Subcutaneous abdominal adipose tissue (tissue), 5 donors: ENCODE data around the gene MEFV.

ENCODE experiments used
- H3K27ac ChIP-seq: one replicate; pipeline ENCODE4 v1.7.0; 2013; ENCODE audit warnings: low read depth, mild to moderate bottlenecking, inconsistent platforms, low read length, moderate library complexity
- H3K27me3 ChIP-seq, 5 donors: one replicate each; pipeline ENCODE4 v1.7.0; 2013; ENCODE audit warnings: low read length in 5 of 5, inconsistent platforms in 1 of 5; ENCODE audit not compliant: control insufficient read depth in 5 of 5, insufficient read depth in 4 of 5
- H3K36me3 ChIP-seq, 5 donors: one replicate each; pipeline ENCODE4 v1.7.0; 2013; ENCODE audit warnings: low read length in 5 of 5; ENCODE audit not compliant: control insufficient read depth in 5 of 5, insufficient read depth in 5 of 5
- H3K4me1 ChIP-seq, 5 donors: one replicate each; pipeline ENCODE4 v1.7.0; 2013; ENCODE audit warnings: low read length in 5 of 5, mild to moderate bottlenecking in 3 of 5, moderate library complexity in 1 of 5; ENCODE audit not compliant: control insufficient read depth in 5 of 5, insufficient read depth in 5 of 5
- H3K4me3 ChIP-seq, 5 donors: one replicate each; pipeline ENCODE4 v1.7.0; 2013; ENCODE audit warnings: low read length in 5 of 5, low read depth in 1 of 5
- H3K9ac ChIP-seq, 5 donors: one replicate each; pipeline ENCODE4 v1.7.0; 2013; ENCODE audit warnings: low read length in 5 of 5, mild to moderate bottlenecking in 4 of 5, moderate library complexity in 3 of 5
- H3K9me3 ChIP-seq, 5 donors: one replicate each; pipeline ENCODE4 v1.7.0; 2013; ENCODE audit warnings: low read length in 5 of 5; ENCODE audit not compliant: control insufficient read depth in 5 of 5
- donor health status: healthy.
- donor health status: healthy.
- donor health status: healthy.
- donor health status: healthy.
- donor health status: healthy.

Gene MEFV

GRCh38 chr16:3249451-3249850, 7.0 kb downstream of the MEFV start:
- Histone ChIP-seq H3K9me3 (no peaks in the 10 kb centered on the region), H3K27me3 (peaks cover 0 to 5% (median 3%) of the 10 kb centered on the region in 5 donors), H3K9ac (no peak overlapping the region), H3K36me3 (no peaks in the 10 kb centered on the region), H3K4me3 (no peak overlapping the region), H3K4me1 (peaks cover 0 to 2% (median 0%) of the 10 kb centered on the region in 5 donors), H3K27ac (no peak overlapping the region)

- no peaks in the 10 kb centered on the region for H3K36me3 ChIP-seq
- H3K4me1 ChIP-seq, result peaks cover 0 to 2% (median 0%) of the 10 kb centered on the region in 5 donors
- H3K9ac ChIP-seq, result no peak overlapping the region
- no peak overlapping the region for H3K27ac ChIP-seq
- no peak overlapping the region for H3K4me3 ChIP-seq
- no peaks in the 10 kb centered on the region for H3K9me3 ChIP-seq
- H3K27me3 ChIP-seq, result peaks cover 0 to 8% (median 3%) of the 10 kb centered on the region in 5 donors
Observed at GRCh38 chr16:3249020-3249419, 7.4 kb downstream of the MEFV start.

GRCh38 chr16:3248596-3248995, 7.8 kb downstream of the MEFV start:
- Histone ChIP-seq H3K27me3 (peaks cover 0 to 8% (median 3%) of the 10 kb centered on the region in 5 donors), H3K9me3 (no peaks in the 10 kb centered on the region), H3K9ac (no peak overlapping the region), H3K4me3 (no peak overlapping the region), H3K27ac (no peak overlapping the region), H3K36me3 (no peaks in the 10 kb centered on the region), H3K4me1 (peaks cover 0 to 2% (median 0%) of the 10 kb centered on the region in 5 donors)

- no peaks in the 10 kb centered on the region for H3K4me1 ChIP-seq
- H3K4me3 ChIP-seq, result no peak overlapping the region
- H3K27me3 ChIP-seq, result peaks cover 2 to 6% (median 3%) of the 10 kb centered on the region in 5 donors
- no peaks in the 10 kb centered on the region for H3K36me3 ChIP-seq
- H3K9me3 ChIP-seq, result no peaks in the 10 kb centered on the region
- no peak overlapping the region for H3K27ac ChIP-seq
- H3K9ac ChIP-seq, result no peak overlapping the region
Observed at GRCh38 chr16:3246876-3247275, 9.6 kb downstream of the MEFV start.

- H3K4me3 ChIP-seq, result no peak overlapping the region
- H3K27ac ChIP-seq, result no peak overlapping the region
- H3K9ac ChIP-seq, result no peak overlapping the region
- no peaks in the 10 kb centered on the region for H3K9me3 ChIP-seq
- no peaks in the 10 kb centered on the region for H3K36me3 ChIP-seq
- H3K4me1 ChIP-seq, result no peaks in the 10 kb centered on the region
- H3K27me3 ChIP-seq, result peaks cover 2 to 6% (median 3%) of the 10 kb centered on the region in 5 donors
Observed at GRCh38 chr16:3246002-3246401, 10.4 kb downstream of the MEFV start.

- no peak overlapping the region for H3K9ac ChIP-seq
- no peaks in the 10 kb centered on the region for H3K4me1 ChIP-seq
- H3K4me3 ChIP-seq, result no peak overlapping the region
- H3K9me3 ChIP-seq, result no peaks in the 10 kb centered on the region
- peaks cover 0 to 6% (median 3%) of the 10 kb centered on the region in 5 donors for H3K27me3 ChIP-seq
- no peaks in the 10 kb centered on the region for H3K36me3 ChIP-seq
- no peak overlapping the region for H3K27ac ChIP-seq
Observed at GRCh38 chr16:3243882-3244281, 12.6 kb downstream of the MEFV start.

GRCh38 chr16:3242709-3243108, 13.7 kb downstream of the MEFV start:
- Histone ChIP-seq H3K4me3 (no peak overlapping the region), H3K36me3 (no peaks in the 10 kb centered on the region), H3K4me1 (no peaks in the 10 kb centered on the region), H3K27me3 (peaks cover 0 to 6% (median 3%) of the 10 kb centered on the region in 5 donors), H3K27ac (no peak overlapping the region), H3K9me3 (no peaks in the 10 kb centered on the region), H3K9ac (no peak overlapping the region)

- Histone ChIP-seq H3K4me3 (no peak overlapping the region), H3K9me3 (no peaks in the 10 kb centered on the region), H3K4me1 (no peaks in the 10 kb centered on the region), H3K36me3 (no peaks in the 10 kb centered on the region), H3K27me3 (peaks cover 0 to 6% (median 3%) of the 10 kb centered on the region in 5 donors), H3K9ac (no peak overlapping the region), H3K27ac (no peak overlapping the region)
Observed at GRCh38 chr16:3241761-3242160, 14.7 kb downstream of the MEFV start.

GRCh38 chr16:3235856-3236669, 20.4 kb downstream of the MEFV start:
- Histone ChIP-seq H3K9me3 (peaks cover 0 to 11% (median 0%) of the 10 kb centered on the region in 5 donors), H3K27ac (no peak overlapping the region), H3K9ac (no peak overlapping the region), H3K27me3 (no peaks in the 10 kb centered on the region), H3K36me3 (peaks cover 10 to 19% (median 18%) of the 10 kb centered on the region in 5 donors), H3K4me1 (peaks cover 2 to 14% (median 12%) of the 10 kb centered on the region in 5 donors), H3K4me3 (no peak overlapping the region)

- Histone ChIP-seq H3K27me3 (no peaks in the 10 kb centered on the region), H3K27ac (peak within 1 kb of the TSS; percentile 92), H3K4me1 (peaks cover 2 to 14% (median 12%) of the 10 kb centered on the region in 5 donors), H3K4me3 (peak within 1 kb of the TSS; percentile 86 to 99 (median 96)), H3K9ac (peak within 1 kb of the TSS; percentile 89 to 99 (median 99)), H3K36me3 (peaks cover 20 to 30% (median 29%) of the 10 kb centered on the region in 5 donors), H3K9me3 (peaks cover 0 to 14% (median 7%) of the 10 kb centered on the region in 5 donors)
Observed at GRCh38 chr16:3234857-3235561, 21.4 kb downstream of the MEFV start, which contains the start of gene ZNF200. TSS of gene ZNF200 (minus strand) at chr16:3235158. CDS start at chr16:3233755, 1,403 bp downstream.
